Activated T-cell treated with anti-CD3 and anti-CD28 coated beads, Interleukin-2, amount 50 U/mL, for 24 hours (primary cell): ENCODE results near the gene PTCD1.
"Not testable (repeated sequence)": the region's sequence is repeated elsewhere in the genome, so short reads cannot be mapped to it uniquely, and the experiment has no call there.

Experiments
- DNase-seq: peaks from one replicate; pipeline ENCODE4 v3.0.0-alpha.2; 2020
- H3K27ac Mint-ChIP-seq: 2 replicates; pipeline ENCODE4 v1.8.0; 2020; ENCODE audit warnings: mild to moderate bottlenecking, mixed read lengths
- H3K27me3 Mint-ChIP-seq: 2 replicates; pipeline ENCODE4 v1.8.0; 2020; ENCODE audit warnings: mixed read lengths
- H3K36me3 Mint-ChIP-seq: 2 replicates; pipeline ENCODE4 v1.8.0; 2020; ENCODE audit warnings: low read depth, mixed read lengths
- H3K4me1 Mint-ChIP-seq: 2 replicates; pipeline ENCODE4 v1.8.0; 2020; ENCODE audit warnings: low read depth, mixed read lengths
- H3K4me3 Mint-ChIP-seq: 2 replicates; pipeline ENCODE4 v1.8.0; 2020; ENCODE audit warnings: mild to moderate bottlenecking, moderate library complexity, mixed read lengths
- H3K9me3 Mint-ChIP-seq: 2 replicates; pipeline ENCODE4 v1.8.0; 2020; ENCODE audit warnings: mixed read lengths

PTCD1 gene

GRCh38 chr7:99431756-99432540 lies 6.7 kb downstream of the PTCD1 start:
- not testable (repeated sequence) for H3K9me3 Mint-ChIP-seq, H3K27me3 Mint-ChIP-seq, H3K27ac Mint-ChIP-seq, DNase-seq, H3K4me3 Mint-ChIP-seq
- Mint-ChIP-seq H3K36me3 (peaks cover 78% of the 10 kb centered on the region), H3K4me1 (peaks cover 14% of the 10 kb centered on the region)

GRCh38 chr7:99429756-99430155 lies 8.8 kb downstream of the PTCD1 start:
- Mint-ChIP-seq H3K27ac (peak overlapping the region; percentile 59), H3K36me3 (peaks cover 73% of the 10 kb centered on the region), H3K4me3 (no peak overlapping the region), H3K9me3 (no peaks in the 10 kb centered on the region), H3K27me3 (no peaks in the 10 kb centered on the region), H3K4me1 (peaks cover 2% of the 10 kb centered on the region)
- no peak for DNase-seq

GRCh38 chr7:99428972-99429566 lies 9.5 kb downstream of the PTCD1 start:
- Mint-ChIP-seq H3K4me3 (no peak overlapping the region), H3K9me3 (no peaks in the 10 kb centered on the region), H3K27me3 (no peaks in the 10 kb centered on the region), H3K36me3 (peaks cover 73% of the 10 kb centered on the region), H3K27ac (peak overlapping the region; percentile 44), H3K4me1 (peaks cover 2% of the 10 kb centered on the region)
- no peak for DNase-seq

GRCh38 chr7:99424932-99425730 lies 13.5 kb downstream of the PTCD1 start:
- H3K36me3 Mint-ChIP-seq, result peaks cover 73% of the 10 kb centered on the region
- H3K27me3 Mint-ChIP-seq, result no peaks in the 10 kb centered on the region
- H3K27ac Mint-ChIP-seq, result no peak overlapping the region
- H3K4me3 Mint-ChIP-seq, result no peak overlapping the region
- no peaks in the 10 kb centered on the region for H3K9me3 Mint-ChIP-seq
- no peak for DNase-seq
- H3K4me1 Mint-ChIP-seq, result peaks cover 2% of the 10 kb centered on the region

DNA sequence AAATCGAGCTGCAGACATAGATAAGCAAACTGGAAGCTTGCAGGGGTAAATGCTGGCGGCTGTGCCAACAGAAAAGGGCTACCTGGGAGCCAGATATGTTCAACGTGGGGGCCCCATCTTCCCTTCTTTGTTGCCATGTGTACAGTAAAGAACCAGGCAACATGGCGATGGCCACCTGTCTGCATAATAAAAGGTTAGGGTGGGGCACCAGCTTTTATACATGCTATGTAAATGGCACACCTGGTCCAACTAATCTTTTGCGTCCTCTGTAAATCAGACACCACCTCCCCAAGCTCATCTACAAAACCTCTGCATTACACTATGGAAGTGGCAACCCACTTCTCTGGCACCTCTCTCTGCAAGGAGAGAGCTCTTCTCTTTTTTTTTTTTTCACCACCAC lies 16.0 kb downstream of the PTCD1 start:
- no peak for DNase-seq
- H3K36me3 Mint-ChIP-seq, result peaks cover 78% of the 10 kb centered on the region
- no peak overlapping the region for H3K27ac Mint-ChIP-seq
- H3K27me3 Mint-ChIP-seq, result no peaks in the 10 kb centered on the region
- H3K9me3 Mint-ChIP-seq, result no peaks in the 10 kb centered on the region
- no peaks in the 10 kb centered on the region for H3K4me1 Mint-ChIP-seq
- no peak overlapping the region for H3K4me3 Mint-ChIP-seq

GRCh38 chr7:99422186-99422585 lies 16.4 kb downstream of the PTCD1 start:
- DNase-seq, result no peak
- Mint-ChIP-seq H3K4me3 (no peak overlapping the region), H3K27ac (peak overlapping the region; percentile 49), H3K4me1 (no peaks in the 10 kb centered on the region), H3K9me3 (no peaks in the 10 kb centered on the region), H3K27me3 (no peaks in the 10 kb centered on the region), H3K36me3 (peaks cover 82% of the 10 kb centered on the region)

- H3K9me3 Mint-ChIP-seq, result no peaks in the 10 kb centered on the region
- no peaks in the 10 kb centered on the region for H3K27me3 Mint-ChIP-seq
- H3K27ac Mint-ChIP-seq, result no peak overlapping the region
- H3K4me1 Mint-ChIP-seq, result peaks cover 3% of the 10 kb centered on the region
- peaks cover 91% of the 10 kb centered on the region for H3K36me3 Mint-ChIP-seq
- no peak overlapping the region for H3K4me3 Mint-ChIP-seq
- no peak for DNase-seq
These were observed 17.6 kb downstream of the PTCD1 start for GRCh38 chr7:99420986-99421385.

- Mint-ChIP-seq H3K27ac (peak overlapping the region; percentile 33), H3K4me3 (no peak overlapping the region)
These were observed 18.4 kb downstream of the PTCD1 start for GRCh38 chr7:99420213-99420612.

DNA sequence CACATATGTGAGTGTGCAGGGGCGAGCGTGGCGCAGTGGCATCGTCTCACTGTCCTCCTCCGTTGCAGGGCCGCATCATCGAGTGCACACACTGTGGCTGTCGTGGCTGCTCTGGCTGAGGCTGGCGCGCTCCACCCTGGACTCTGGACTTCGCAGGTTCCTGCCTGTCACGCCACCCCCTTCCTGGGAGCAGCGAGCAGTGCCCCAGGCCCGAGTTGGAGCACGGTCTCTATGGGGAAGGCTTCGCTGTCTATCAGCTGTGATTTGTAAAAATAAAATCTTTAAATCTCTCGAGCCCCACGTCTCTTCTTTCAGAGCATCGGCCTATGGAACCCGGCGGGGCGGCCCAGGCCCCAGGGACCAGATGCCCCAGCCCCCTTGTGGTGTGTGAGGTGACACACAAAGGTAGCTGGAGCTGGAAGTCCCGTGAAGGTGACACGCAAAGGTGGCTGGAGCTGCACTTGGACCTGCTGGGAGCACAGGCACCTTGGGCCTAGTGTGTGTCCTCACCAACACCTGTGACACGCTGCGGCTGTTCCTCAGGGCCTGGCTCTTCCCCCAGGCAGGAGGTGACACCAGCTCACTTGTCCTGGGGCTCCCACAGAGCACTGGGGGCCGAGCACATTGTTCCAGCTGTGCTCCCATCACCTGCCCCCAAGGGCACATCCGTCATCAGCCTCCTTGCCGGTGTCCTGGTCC lies 19.1 kb downstream of the PTCD1 start:
- H3K9me3 Mint-ChIP-seq, result no peaks in the 10 kb centered on the region
- peaks cover 93% of the 10 kb centered on the region for H3K36me3 Mint-ChIP-seq
- DNase-seq, result no peak
- H3K27me3 Mint-ChIP-seq, result no peaks in the 10 kb centered on the region
- peaks cover 10% of the 10 kb centered on the region for H3K4me1 Mint-ChIP-seq
- peak overlapping the region; percentile 33 for H3K27ac Mint-ChIP-seq
- no peak overlapping the region for H3K4me3 Mint-ChIP-seq

More at GRCh38 chr7:99420213-99420612, 18.4 kb downstream of the PTCD1 start:
- Mint-ChIP-seq H3K27me3 (no peaks in the 10 kb centered on the region), H3K36me3 (peaks cover 93% of the 10 kb centered on the region), H3K9me3 (no peaks in the 10 kb centered on the region), H3K4me1 (peaks cover 5% of the 10 kb centered on the region)
- DNase-seq, result no peak

DNA sequence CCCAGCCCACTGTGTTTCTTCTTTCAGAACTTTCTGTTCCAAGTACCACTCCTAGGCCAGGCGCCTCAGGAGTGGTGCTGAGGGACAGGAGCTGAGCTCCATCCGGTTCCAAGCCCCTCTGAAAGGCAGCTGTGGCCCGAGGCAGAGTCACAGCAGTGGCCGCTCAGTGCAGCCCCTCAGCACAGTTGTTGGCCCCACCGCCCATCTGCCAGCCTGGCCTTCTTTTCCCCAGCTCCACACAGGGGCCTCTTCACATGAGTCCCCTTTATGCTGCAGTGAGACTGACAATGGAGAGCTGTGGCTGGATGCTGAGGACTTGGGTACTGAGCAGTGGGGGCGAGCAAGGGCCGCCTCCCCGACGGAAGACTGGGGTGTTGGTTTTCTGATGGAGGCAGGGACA lies 20.3 kb downstream of the PTCD1 start:
- DNase-seq, result no peak
- Mint-ChIP-seq H3K36me3 (peaks cover 91% of the 10 kb centered on the region), H3K4me1 (peaks cover 11% of the 10 kb centered on the region), H3K27me3 (no peaks in the 10 kb centered on the region), H3K4me3 (no peak overlapping the region), H3K9me3 (no peaks in the 10 kb centered on the region), H3K27ac (no peak overlapping the region)

DNA sequence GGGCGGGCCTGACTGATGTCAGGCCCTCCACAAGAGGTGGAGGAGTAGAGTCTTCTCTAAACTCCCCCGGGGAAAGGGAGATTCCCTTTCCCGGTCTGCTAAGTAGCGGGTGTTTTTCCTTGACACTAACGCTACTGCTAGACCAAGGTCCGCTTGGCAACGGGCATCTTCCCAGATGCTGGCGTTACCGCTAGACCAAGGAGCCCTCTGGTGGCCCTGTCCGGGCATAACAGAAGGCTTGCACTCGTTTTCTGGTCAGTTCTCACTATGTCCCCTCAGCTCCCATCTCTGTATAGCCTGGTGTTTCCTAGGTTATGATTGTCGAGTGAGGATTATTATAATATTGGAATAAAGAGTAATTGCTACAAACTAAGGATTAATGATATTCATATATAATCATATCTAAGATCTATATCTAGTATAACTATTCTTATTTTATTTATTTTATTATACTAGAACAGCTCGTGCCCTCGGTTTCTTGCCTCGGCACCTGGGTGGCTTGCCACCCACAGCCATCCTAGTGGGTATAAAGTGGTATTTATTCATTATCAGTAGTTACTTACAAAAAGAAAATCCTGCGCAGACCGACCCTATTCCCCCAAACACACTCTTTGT lies 23.0 kb downstream of the PTCD1 start:
- H3K36me3 Mint-ChIP-seq, result peaks cover 94% of the 10 kb centered on the region
- not testable (repeated sequence) for H3K9me3 Mint-ChIP-seq, H3K4me3 Mint-ChIP-seq, DNase-seq, H3K27me3 Mint-ChIP-seq
- peaks cover 29% of the 10 kb centered on the region for H3K4me1 Mint-ChIP-seq
- peak overlapping the region; percentile 85 for H3K27ac Mint-ChIP-seq

- DNase-seq, result no peak
- peaks cover 54% of the 10 kb centered on the region for H3K4me1 Mint-ChIP-seq
- H3K36me3 Mint-ChIP-seq, result peaks cover 89% of the 10 kb centered on the region
- peak overlapping the region; percentile 94 for H3K4me3 Mint-ChIP-seq
- H3K27ac Mint-ChIP-seq, result peak overlapping the region; percentile 100
- no peaks in the 10 kb centered on the region for H3K27me3 Mint-ChIP-seq
- no peaks in the 10 kb centered on the region for H3K9me3 Mint-ChIP-seq
These were observed 28.0 kb downstream of the PTCD1 start for GRCh38 chr7:99410635-99411034.

- peak overlapping the region; percentile 100 for H3K27ac Mint-ChIP-seq
- H3K4me3 Mint-ChIP-seq, result peak overlapping the region; percentile 94
- H3K36me3 Mint-ChIP-seq, result peaks cover 89% of the 10 kb centered on the region
These were observed 28.8 kb downstream of the PTCD1 start for GRCh38 chr7:99409806-99410205.

GRCh38 chr7:99409192-99409572 lies 29.4 kb downstream of the PTCD1 start:
- H3K27me3 Mint-ChIP-seq, result no peaks in the 10 kb centered on the region
- peak overlapping the region; percentile 100 for H3K27ac Mint-ChIP-seq
- DNase-seq, result no peak
- peak overlapping the region; percentile 94 for H3K4me3 Mint-ChIP-seq
- no peaks in the 10 kb centered on the region for H3K9me3 Mint-ChIP-seq
- H3K36me3 Mint-ChIP-seq, result peaks cover 89% of the 10 kb centered on the region
- peaks cover 58% of the 10 kb centered on the region for H3K4me1 Mint-ChIP-seq

More at GRCh38 chr7:99409806-99410205, 28.8 kb downstream of the PTCD1 start:
- peaks cover 56% of the 10 kb centered on the region for H3K4me1 Mint-ChIP-seq
- DNase-seq, result no peak
- no peaks in the 10 kb centered on the region for H3K27me3 Mint-ChIP-seq
- no peaks in the 10 kb centered on the region for H3K9me3 Mint-ChIP-seq
